Measurements from ENCODE around the gene OR8B12. TPM values are rescaled to one million over a fixed set of nuclear protein-coding genes. Genes with fewer than 3 reads are reported as not detected.

Gene OR8B12, protein sequence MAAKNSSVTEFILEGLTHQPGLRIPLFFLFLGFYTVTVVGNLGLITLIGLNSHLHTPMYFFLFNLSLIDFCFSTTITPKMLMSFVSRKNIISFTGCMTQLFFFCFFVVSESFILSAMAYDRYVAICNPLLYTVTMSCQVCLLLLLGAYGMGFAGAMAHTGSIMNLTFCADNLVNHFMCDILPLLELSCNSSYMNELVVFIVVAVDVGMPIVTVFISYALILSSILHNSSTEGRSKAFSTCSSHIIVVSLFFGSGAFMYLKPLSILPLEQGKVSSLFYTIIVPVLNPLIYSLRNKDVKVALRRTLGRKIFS
- total RNA-seq, result not detected

DNA sequence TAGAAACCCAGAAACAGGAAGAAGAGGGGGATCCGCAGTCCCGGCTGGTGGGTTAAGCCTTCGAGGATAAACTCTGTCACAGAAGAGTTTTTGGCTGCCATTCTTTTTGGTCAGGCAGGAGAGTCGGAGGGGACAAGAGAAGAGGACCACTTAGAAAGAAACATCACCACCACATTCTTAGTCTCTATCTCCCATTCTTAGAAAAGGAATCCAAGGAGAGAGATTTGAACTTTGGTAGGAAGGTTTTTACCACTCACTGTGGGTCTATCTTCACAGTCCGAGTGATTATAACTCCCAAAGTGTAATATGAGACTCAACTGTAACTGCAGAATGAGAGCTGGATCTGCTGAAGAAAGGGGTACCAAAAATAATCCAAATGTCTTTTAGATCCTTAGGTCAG is at the start of gene OR8B12:
OR8B12 (minus strand) TSS at position 101 of the 400 bp plus-strand sequence; CDS start at position 101, 0 bp downstream.
- H3K4me3 Mint-ChIP-seq, result no peak within 1 kb of the TSS
- H3K4me1 Mint-ChIP-seq (ENCODE audit: low read depth in 2 of 2), result no peaks in the 10 kb centered on the region
- ATAC-seq (no peak), DNase-seq (ENCODE audit: low spot score) (no peak)
- H3K27me3 Mint-ChIP-seq, result peaks cover 23 to 64% of the 10 kb centered on the region in 2 donors
- no peak within 1 kb of the TSS for H3K27ac Mint-ChIP-seq
- H3K36me3 Mint-ChIP-seq, result peaks cover 4% of the 10 kb centered on the region
- H3K9me3 Mint-ChIP-seq, result peaks cover 6% of the 10 kb centered on the region

DNA sequence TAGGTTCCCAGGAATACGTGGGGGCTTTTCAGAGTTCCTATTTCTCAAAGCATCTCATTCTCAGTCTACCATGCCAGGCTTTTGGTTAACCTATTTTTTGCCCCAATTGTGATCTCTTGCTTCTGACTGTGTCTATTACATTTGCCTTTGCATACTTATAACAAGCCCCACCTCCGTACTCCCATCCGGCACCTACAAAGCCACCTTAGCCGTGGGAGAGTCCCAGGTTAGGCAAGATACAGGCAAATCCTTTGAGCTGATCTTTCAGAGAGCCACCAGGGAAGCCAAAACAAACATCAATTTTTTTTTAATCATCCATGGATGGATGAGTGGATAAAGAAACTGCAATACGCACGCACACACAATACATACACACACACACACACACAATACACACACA is 49.2 kb upstream of the OR8B12 start:
- H3K36me3 Mint-ChIP-seq, result no peaks in the 10 kb centered on the region
- H3K27ac Mint-ChIP-seq, result no peak overlapping the region
- DNase-seq (ENCODE audit: low spot score) (no peak), ATAC-seq (no peak)
- no peaks in the 10 kb centered on the region for H3K9me3 Mint-ChIP-seq
- no peaks in the 10 kb centered on the region for H3K4me1 Mint-ChIP-seq (ENCODE audit: low read depth in 2 of 2)
- peaks cover 14 to 34% of the 10 kb centered on the region in 2 donors for H3K27me3 Mint-ChIP-seq
- H3K4me3 Mint-ChIP-seq, result no peak overlapping the region

DNA sequence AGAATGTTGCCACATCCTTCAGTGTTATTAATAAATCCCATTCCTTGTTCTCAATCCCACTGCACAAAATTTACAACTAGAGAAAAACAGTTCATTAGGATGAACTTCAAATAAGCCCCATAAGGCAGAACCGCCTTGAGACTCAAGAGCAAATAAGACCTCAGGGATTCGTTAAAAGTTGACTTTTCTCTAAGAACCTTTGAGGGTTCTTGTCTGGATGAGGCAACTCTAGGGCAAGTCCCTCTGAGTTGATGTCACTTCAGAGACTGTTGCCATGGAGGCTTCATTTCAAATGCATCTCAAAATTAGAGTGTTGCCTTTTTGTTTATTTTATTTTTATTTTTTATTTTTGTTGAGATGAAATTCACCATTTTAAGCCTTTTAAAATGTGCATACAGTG is 48.0 kb upstream of the OR8B12 start:
- H3K9me3 Mint-ChIP-seq, result no peaks in the 10 kb centered on the region
- ATAC-seq, result no peak
- no peak overlapping the region for H3K4me3 Mint-ChIP-seq
- peaks cover 17 to 34% of the 10 kb centered on the region in 2 donors for H3K27me3 Mint-ChIP-seq
- H3K36me3 Mint-ChIP-seq, result no peaks in the 10 kb centered on the region
- DNase-seq (ENCODE audit: low spot score), result no peak
- peaks cover 0 to under 1% of the 10 kb centered on the region in 2 donors for H3K4me1 Mint-ChIP-seq (ENCODE audit: low read depth in 2 of 2)
- no peak overlapping the region for H3K27ac Mint-ChIP-seq

DNA sequence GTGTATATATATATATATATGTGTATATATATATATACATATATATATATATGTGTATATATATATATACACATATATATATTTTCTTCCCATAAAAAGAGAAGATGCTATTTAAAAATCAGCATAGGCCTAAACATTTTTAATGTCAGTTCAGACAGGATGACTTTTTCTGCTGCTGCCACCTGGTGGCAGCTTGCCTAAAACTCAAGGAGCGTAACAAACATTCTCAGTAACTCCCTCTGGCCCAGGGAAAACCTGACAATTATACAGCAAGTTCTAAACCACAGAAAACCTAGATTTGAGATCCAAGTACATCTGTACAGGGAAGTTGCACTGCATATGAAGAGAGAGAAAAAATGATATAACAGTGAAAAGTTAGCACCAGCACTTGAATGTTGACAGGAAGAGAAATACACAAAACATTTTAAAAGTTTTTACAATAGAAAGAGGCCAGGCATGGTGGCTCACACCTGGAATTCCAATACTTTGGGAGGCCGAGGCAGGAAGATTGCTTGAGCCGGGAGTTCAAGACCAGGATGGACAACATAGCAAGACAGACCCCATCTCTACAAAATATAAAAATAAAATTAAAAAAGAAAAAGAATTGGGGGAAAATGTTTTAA is 42.9 kb upstream of the OR8B12 start:
- H3K4me3 Mint-ChIP-seq, result no peak overlapping the region
- no peak overlapping the region for H3K27ac Mint-ChIP-seq
- no peaks in the 10 kb centered on the region for H3K9me3 Mint-ChIP-seq
- ATAC-seq (no peak), DNase-seq (ENCODE audit: low spot score) (no peak)
- peaks cover 0 to 2% of the 10 kb centered on the region in 2 donors for H3K4me1 Mint-ChIP-seq (ENCODE audit: low read depth in 2 of 2)
- H3K27me3 Mint-ChIP-seq, result peaks cover 17 to 29% of the 10 kb centered on the region in 2 donors
- no peaks in the 10 kb centered on the region for H3K36me3 Mint-ChIP-seq

DNA sequence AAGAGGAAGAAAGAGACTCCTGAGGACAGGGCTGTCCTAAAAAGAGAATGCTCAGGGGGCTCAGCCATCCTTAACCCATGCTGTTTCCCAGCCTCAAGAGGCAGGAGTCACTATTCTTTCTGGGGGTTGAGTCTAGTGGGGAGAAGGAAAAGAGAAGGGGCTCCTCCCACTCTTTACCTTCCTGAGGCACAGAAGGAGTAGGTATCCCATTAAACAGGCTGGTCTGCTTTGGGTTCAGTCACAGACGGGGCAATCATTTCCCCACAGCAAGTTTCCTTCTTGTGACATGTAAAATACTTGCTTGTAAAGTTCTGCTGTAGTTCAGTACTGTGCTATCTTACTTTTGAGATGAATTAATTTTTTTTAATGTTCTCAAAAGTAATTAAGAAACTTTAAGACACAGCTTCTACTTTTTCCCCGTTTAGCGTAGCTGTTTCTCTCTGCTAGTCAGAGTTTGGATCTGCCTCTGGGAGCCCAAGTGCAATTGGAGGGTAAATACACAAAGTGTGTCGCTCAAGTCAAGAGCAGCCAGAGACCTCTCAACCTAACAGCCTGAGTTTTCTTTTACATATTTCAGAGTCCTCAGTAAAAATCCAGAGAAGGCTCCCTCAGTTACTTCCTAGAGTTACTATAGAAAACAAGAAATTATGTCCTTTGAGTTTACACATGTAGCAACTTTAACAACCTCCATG is 41.4 kb upstream of the OR8B12 start:
- H3K4me1 Mint-ChIP-seq (ENCODE audit: low read depth in 2 of 2), result peaks cover 0 to 2% of the 10 kb centered on the region in 2 donors
- H3K9me3 Mint-ChIP-seq, result no peaks in the 10 kb centered on the region
- no peaks in the 10 kb centered on the region for H3K36me3 Mint-ChIP-seq
- no peak overlapping the region for H3K27ac Mint-ChIP-seq
- peak in 1 of 2 donors; percentile 53 for ATAC-seq
- peaks cover 22 to 23% of the 10 kb centered on the region in 2 donors for H3K27me3 Mint-ChIP-seq
- H3K4me3 Mint-ChIP-seq, result no peak overlapping the region
- DNase-seq (ENCODE audit: low spot score), result no peak

DNA sequence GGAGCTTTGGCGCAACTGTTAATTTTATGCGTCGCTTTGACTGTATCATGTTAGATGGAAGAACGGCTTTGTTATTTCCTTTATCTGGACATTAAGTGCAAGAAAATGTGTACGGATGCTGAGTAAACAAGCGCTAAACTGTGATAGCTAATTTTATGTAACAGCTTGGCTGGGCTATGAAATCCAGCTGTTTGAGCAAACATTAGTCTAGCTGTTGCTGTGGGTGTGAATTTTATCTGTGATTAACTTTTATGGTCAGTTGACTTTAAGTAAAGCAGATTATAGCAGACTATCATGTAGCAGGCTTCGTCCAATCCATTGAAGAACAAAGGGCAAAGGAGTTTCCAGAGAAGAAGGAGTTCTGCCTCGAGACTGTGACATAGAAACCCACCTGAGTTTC is 40.3 kb upstream of the OR8B12 start:
- Mint-ChIP-seq H3K4me3 (no peak overlapping the region), H3K36me3 (no peaks in the 10 kb centered on the region), H3K9me3 (no peaks in the 10 kb centered on the region), H3K27me3 (peaks cover 21 to 23% of the 10 kb centered on the region in 2 donors), H3K27ac (no peak overlapping the region), H3K4me1 (ENCODE audit: low read depth in 2 of 2) (peaks cover 0 to 2% of the 10 kb centered on the region in 2 donors)
- DNase-seq (ENCODE audit: low spot score) (no peak), ATAC-seq (no peak)

DNA sequence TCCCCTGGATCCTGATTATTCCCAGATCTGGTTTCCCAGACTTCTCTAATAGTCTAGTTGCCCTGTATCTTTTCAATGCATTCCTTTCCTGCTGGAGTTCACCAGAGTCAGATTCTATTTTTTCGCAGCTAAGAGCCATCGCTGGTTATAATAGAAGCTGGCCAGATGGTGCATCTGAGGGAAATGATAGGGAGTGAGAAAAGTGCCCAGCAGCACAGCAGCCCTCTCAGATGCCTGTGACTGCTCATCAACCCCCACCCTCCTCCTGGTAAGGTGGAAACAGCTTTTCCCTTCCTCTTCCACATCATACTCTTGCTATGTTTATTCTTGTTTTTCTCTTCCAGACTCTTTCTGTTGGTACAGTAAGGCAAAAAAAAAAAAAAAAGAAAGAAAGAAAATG is 39.1 kb upstream of the OR8B12 start:
- ATAC-seq (no peak), DNase-seq (ENCODE audit: low spot score) (no peak)
- Mint-ChIP-seq H3K4me3 (no peak overlapping the region), H3K4me1 (ENCODE audit: low read depth in 2 of 2) (peaks cover 0 to 2% of the 10 kb centered on the region in 2 donors), H3K36me3 (no peaks in the 10 kb centered on the region), H3K27me3 (peaks cover 16 to 21% of the 10 kb centered on the region in 2 donors), H3K27ac (no peak overlapping the region), H3K9me3 (no peaks in the 10 kb centered on the region)

DNA sequence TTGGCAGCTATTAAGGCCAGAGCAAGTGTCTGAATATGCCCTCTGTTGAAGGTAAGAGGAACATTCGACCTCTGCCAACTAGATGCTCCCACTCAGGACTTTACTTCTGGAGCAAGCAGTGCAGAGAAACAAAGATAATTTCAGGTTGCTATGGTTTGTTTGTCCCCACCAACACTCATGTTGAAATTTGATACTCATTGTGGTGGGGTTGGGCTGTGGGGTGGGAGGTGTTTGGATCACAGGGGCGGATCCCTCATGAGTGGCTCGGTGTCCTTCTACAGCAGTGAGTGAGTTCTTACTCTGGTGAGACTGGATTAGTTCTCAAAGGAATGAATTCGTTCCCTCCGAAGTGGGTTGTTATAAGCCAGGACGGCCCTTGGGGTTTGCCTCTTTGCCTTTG is 38.4 kb upstream of the OR8B12 start:
- ATAC-seq, result no peak
- Mint-ChIP-seq H3K4me3 (no peak overlapping the region), H3K4me1 (ENCODE audit: low read depth in 2 of 2) (peaks cover 0 to 2% of the 10 kb centered on the region in 2 donors)

DNA sequence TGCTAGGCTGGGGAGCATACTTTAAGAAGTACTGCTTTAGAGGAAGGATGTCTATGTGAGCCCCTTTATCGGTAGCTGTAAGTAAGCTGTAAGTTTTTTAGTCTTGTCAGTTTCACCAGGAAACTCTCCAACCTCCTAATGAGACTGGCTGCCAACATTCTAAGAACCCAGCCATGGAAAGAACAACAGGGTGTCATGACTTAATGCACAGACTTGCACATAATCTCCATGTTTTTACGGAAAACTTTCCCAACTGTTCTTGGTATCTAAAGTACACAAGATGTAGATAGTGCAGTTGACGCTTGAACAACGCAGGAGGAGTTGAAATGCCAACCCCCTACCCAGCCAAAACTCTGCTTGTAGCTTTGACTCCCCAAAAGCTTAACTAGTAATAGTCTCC is 35.3 kb upstream of the OR8B12 start:
- no peak for ATAC-seq
- H3K9me3 Mint-ChIP-seq, result no peaks in the 10 kb centered on the region
- H3K4me1 Mint-ChIP-seq (ENCODE audit: low read depth in 2 of 2), result no peaks in the 10 kb centered on the region
- no peak overlapping the region for H3K4me3 Mint-ChIP-seq
- DNase-seq (ENCODE audit: low spot score), result no peak
- no peaks in the 10 kb centered on the region for H3K36me3 Mint-ChIP-seq
- H3K27ac Mint-ChIP-seq, result no peak overlapping the region
- H3K27me3 Mint-ChIP-seq, result peaks cover 13 to 19% of the 10 kb centered on the region in 2 donors

More for the DNA sequence above, 38.4 kb upstream of the OR8B12 start:
- peaks cover 8 to 15% of the 10 kb centered on the region in 2 donors for H3K27me3 Mint-ChIP-seq
- no peaks in the 10 kb centered on the region for H3K36me3 Mint-ChIP-seq
- no peak for DNase-seq (ENCODE audit: low spot score)
- H3K27ac Mint-ChIP-seq, result no peak overlapping the region
- H3K9me3 Mint-ChIP-seq, result no peaks in the 10 kb centered on the region

DNA sequence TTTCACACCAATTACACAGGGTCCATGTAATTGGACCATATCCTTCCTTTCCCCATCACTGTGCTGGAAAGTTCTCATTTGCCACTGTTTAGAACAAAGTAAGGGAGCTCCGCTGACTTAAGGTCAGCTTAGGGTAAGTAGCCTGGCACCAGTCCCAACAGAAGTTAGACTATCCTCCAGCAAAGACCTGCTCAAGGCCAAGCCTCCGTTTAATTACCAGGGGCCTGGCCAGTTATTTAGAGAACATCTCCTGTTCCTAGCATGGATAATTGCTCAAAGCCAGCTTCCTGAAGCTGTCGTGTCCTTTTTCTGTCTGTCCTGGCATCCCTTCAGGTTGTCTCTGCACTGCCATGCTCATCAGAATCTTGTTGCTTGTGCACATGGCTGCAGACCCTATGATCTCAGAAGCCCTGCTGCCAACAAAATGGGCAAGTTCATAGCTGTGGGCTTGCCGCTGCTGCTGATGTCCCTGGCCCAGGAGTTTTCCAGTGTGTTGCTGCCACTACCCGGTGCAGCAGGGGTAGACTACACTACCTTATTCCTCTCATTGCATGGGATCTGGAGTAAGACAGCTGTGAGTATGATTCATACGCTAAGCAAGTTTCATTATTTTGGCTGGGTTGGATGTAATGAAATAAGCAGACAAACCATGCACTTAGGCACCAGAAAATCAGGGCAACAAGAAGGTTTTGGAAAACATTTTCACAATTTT is 34.4 kb upstream of the OR8B12 start:
- Mint-ChIP-seq H3K27me3 (peaks cover 17 to 22% of the 10 kb centered on the region in 2 donors), H3K4me1 (ENCODE audit: low read depth in 2 of 2) (no peaks in the 10 kb centered on the region), H3K4me3 (no peak overlapping the region), H3K36me3 (no peaks in the 10 kb centered on the region), H3K9me3 (no peaks in the 10 kb centered on the region), H3K27ac (no peak overlapping the region)
- DNase-seq (ENCODE audit: low spot score) (no peak), ATAC-seq (no peak)

DNA sequence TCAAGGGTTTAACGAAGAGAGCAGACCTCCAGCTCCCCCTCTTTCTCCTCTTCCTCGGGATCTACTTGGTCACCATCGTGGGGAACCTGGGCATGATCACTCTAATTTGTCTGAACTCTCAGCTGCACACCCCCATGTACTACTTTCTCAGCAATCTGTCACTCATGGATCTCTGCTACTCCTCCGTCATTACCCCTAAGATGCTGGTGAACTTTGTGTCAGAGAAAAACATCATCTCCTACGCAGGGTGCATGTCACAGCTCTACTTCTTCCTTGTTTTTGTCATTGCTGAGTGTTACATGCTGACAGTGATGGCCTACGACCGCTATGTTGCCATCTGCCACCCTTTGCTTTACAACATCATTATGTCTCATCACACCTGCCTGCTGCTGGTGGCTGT is 26.7 kb upstream of the OR8B12 start:
- Mint-ChIP-seq H3K27me3 (peaks cover 18 to 46% of the 10 kb centered on the region in 2 donors), H3K4me1 (ENCODE audit: low read depth in 2 of 2) (no peaks in the 10 kb centered on the region), H3K9me3 (no peaks in the 10 kb centered on the region), H3K4me3 (no peak overlapping the region), H3K27ac (no peak overlapping the region), H3K36me3 (no peaks in the 10 kb centered on the region)
- ATAC-seq, result peak in 1 of 2 donors; percentile 24
- no peak for DNase-seq (ENCODE audit: low spot score)

DNA sequence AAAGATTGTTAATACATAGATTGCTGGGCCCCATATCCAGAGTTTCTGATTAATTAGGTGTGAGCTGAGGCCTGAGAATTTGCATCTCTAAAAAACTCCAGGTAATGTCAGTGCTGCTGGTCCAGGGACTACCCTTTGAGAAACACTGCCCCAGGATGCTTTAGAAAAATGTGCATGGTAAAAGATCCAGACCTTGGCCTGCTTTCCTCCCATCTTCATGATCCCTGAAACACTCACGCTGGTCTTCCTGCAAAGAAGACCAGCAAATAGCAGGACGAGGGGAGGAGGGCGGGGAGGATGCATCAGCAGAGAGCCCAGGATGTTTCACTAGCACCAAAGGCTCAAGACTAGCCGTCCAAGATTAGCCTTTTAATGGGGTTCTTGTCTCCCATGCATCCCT is 26.2 kb upstream of the OR8B12 start, which contains the start of gene OR8A1:
OR8A1 (plus strand) TSS at position 301 of the 400 bp plus-strand sequence. CDS start 123 bp downstream, outside the sequence.
- no peak for ATAC-seq
- H3K9me3 Mint-ChIP-seq, result no peaks in the 10 kb centered on the region

DNA sequence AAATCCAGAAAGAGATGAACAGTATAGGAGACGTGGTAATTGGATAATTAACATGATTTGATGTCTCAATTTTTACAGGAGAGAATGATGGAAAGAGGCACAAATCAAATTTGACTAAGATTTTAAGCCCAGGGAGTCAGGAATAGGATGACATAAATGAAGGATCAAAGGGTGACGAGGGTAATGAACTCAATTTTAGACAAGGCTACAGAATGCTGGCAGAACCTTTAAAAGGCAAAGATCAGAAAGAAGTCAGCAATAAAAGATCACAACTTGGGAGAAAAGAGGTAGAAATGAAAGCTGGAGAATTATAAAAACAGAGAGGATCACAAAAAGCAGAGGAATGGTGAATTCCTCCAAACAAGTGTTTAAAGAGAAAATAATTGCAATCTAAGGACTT is 13.4 kb upstream of the OR8B12 start:
- Mint-ChIP-seq H3K4me3 (no peak overlapping the region), H3K27ac (no peak overlapping the region), H3K36me3 (no peaks in the 10 kb centered on the region), H3K27me3 (peaks cover 9% of the 10 kb centered on the region in 2 donors), H3K9me3 (peaks cover 2% of the 10 kb centered on the region), H3K4me1 (ENCODE audit: low read depth in 2 of 2) (no peaks in the 10 kb centered on the region)
- no peak for ATAC-seq
- DNase-seq (ENCODE audit: low spot score), result no peak

More for the DNA sequence above, 26.2 kb upstream of the OR8B12 start, which contains the start of gene OR8A1:
- Mint-ChIP-seq H3K4me3 (no peak within 1 kb of the TSS), H3K4me1 (ENCODE audit: low read depth in 2 of 2) (no peaks in the 10 kb centered on the region), H3K27me3 (peaks cover 18 to 42% of the 10 kb centered on the region in 2 donors), H3K36me3 (no peaks in the 10 kb centered on the region), H3K27ac (no peak within 1 kb of the TSS)
- no peak for DNase-seq (ENCODE audit: low spot score)

All from natural killer cell treated with Interleukin-12 subunit alpha and Interleukin-12 subunit beta and Interleukin-15 and Interleukin-18, amount 100 ng/mL, for 72 hours (primary cell).